ENCODE data around the gene GALNT13.

DNA sequence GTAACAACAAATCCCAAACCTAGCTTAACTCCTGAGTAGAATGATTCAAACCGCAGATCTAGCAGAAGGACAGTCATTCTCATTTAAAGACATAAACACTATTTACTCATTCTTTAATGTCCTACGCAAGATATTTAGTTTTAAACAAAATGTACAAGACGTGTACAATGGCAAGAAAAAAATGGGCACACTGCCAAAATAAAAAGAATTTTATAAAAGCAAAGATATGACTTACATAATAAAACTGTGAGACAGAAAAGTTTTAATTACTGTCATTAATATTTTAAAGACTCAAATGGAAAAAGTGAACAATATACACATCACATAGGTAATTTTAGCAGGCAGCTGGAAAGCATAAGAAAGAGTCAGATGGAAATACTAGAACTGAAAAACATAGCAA is 157.8 kb downstream of the GALNT13 start:
- TF ChIP-seq, protein P1, sequence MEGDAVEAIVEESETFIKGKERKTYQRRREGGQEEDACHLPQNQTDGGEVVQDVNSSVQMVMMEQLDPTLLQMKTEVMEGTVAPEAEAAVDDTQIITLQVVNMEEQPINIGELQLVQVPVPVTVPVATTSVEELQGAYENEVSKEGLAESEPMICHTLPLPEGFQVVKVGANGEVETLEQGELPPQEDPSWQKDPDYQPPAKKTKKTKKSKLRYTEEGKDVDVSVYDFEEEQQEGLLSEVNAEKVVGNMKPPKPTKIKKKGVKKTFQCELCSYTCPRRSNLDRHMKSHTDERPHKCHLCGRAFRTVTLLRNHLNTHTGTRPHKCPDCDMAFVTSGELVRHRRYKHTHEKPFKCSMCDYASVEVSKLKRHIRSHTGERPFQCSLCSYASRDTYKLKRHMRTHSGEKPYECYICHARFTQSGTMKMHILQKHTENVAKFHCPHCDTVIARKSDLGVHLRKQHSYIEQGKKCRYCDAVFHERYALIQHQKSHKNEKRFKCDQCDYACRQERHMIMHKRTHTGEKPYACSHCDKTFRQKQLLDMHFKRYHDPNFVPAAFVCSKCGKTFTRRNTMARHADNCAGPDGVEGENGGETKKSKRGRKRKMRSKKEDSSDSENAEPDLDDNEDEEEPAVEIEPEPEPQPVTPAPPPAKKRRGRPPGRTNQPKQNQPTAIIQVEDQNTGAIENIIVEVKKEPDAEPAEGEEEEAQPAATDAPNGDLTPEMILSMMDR (IDR thresholded peaks at IDR 0.05): no peak
- TF ChIP-seq ZFX (IDR thresholded peaks at IDR 0.05; ENCODE audit: borderline replicate concordance): no peak
